Body of pancreas (tissue), 4 donors: Measurements from ENCODE around the gene PTPRD. TPM values are rescaled to one million over a fixed set of nuclear protein-coding genes. Genes with fewer than 3 reads are reported as not detected.

Experiments
- ATAC-seq: fragments of 150-250 bp; one replicate; pipeline ENCODE4 v1.9.1; 2016
- DNase-seq, 4 donors: peaks; one replicate each; pipeline ENCODE4 v3.0.0-alpha.2; 2019
- H3K27ac ChIP-seq, 4 donors: fragments of 200-600 bp; sonication (generic); 1 replicate in 3 of 4; 2 replicates in 1 of 4; pipeline versions ENCODE4 v1.5.1 to v1.6.1; 2016 to 2019; ENCODE audit warnings: mild to moderate bottlenecking in 1 of 4, mixed read lengths in 1 of 4, moderate library complexity in 1 of 4
- H3K27me3 ChIP-seq, 2 donors: fragments of 200-600 bp; sonication (generic); one replicate each; pipeline ENCODE4 v1.6.0; 2016; ENCODE audit warnings: mild to moderate bottlenecking in 1 of 2
- H3K36me3 ChIP-seq, 2 donors: fragments of 200-600 bp; sonication (generic); replicated peaks in 1 of 2; 2 replicates each; pipeline ENCODE4 v1.5.1; 2016; ENCODE audit warnings: low read depth in 2 of 2; ENCODE audit not compliant: insufficient read depth in 1 of 2
- H3K4me1 ChIP-seq: fragments of 200-600 bp; sonication (generic); one replicate; pipeline ENCODE4 v1.6.0; 2016
- H3K4me3 ChIP-seq, 2 donors: fragments of 200-600 bp; sonication (generic); 1 replicate in 1 of 2; 2 replicates in 1 of 2; pipeline ENCODE4 v1.5.1; 2016 to 2019
- H3K9me3 ChIP-seq, 3 donors: fragments of 200-600 bp; sonication (generic); 1 replicate in 2 of 3; 2 replicates in 1 of 3; pipeline ENCODE4 v1.5.1; 2016
- CTCF ChIP-seq, 7 experiments: fragments of 450-650 bp in 4 of 7; fragments of 200-600 bp in 3 of 7; sonication (generic) in 3 of 7; IDR thresholded peaks; one replicate each; pipeline ENCODE4 v1.5.1; 2016 to 2019; ENCODE audit warnings: antibody characterized with exemption in 7 of 7
- POLR2A ChIP-seq, 3 donors: fragments of 450-650 bp; IDR thresholded peaks; one replicate each; pipeline ENCODE4 v1.6.1; 2016; ENCODE audit warnings: antibody characterized with exemption in 3 of 3, mild to moderate bottlenecking in 2 of 3
- WGBS, 2 donors: methylation state at CpG; one replicate each; pipeline ENCODE4 v1.1.5; 2017; 5-methylcytosine and 5-hydroxymethylcytosine counted together
- intact Hi-C: fragments of 100-400 bp; cut with DNase I; formaldehyde crosslinking; loops from one replicate; pipeline ENCODE4 v1.15.1; 2023
- total RNA-seq, 2 donors: library from RNA; depleted of rRNA; stranded (reverse); fragments of >200 nt; gene quantifications; one replicate each; pipeline ENCODE4 v1.1.0, GENCODE V29; 2016

Gene PTPRD
- total RNA-seq, 2 donors from 2014 or later = 4.3 to 4.9 TPM

- intact Hi-C loops = no loop called here
- ATAC-seq (no peak), DNase-seq (no peak)
- Histone ChIP-seq H3K4me1 (no peaks in the 10 kb centered on the region), H3K36me3 (no peaks in the 10 kb centered on the region), H3K4me3 (no peak overlapping the region), H3K27me3 (no peaks in the 10 kb centered on the region), H3K9me3 (no peaks in the 10 kb centered on the region), H3K27ac (no peak overlapping the region)
- 88 to 90% methylated on average over 2 of the region's 2 CpGs for WGBS, 2 donors
- TF ChIP-seq CTCF (IDR thresholded peaks at IDR 0.05) (no peak), POLR2A (IDR thresholded peaks at IDR 0.05) (no peak)
These were observed 2120.8 kb downstream of the PTPRD start for GRCh38 chr9:8492024-8492423.

DNA sequence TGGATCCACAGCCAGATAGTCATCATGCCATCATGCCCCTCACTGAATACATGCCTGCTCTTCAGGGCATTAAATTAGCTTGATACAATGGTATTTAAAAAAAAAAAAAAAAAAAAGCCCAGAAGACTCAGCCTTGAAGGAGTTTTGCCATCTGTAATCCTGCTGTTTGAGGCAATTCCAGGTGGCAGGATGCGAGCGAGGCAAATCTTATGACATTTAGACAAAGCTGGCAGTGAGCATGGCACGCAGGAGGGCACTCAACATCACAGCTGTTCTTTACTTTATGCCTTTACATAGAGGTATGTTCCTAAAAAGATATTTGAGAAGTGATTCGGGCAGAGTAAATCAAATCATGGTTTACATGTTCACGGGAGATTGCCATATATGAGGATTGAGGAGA, 2121.2 kb downstream of the PTPRD start:
- no peak for TF ChIP-seq CTCF (IDR thresholded peaks at IDR 0.05)
- no peak for TF ChIP-seq POLR2A (IDR thresholded peaks at IDR 0.05)
- intact Hi-C loops = no loop called here
- Histone ChIP-seq H3K4me1 (no peaks in the 10 kb centered on the region), H3K27ac (no peak overlapping the region), H3K9me3 (no peaks in the 10 kb centered on the region), H3K36me3 (no peaks in the 10 kb centered on the region), H3K4me3 (no peak overlapping the region), H3K27me3 (no peaks in the 10 kb centered on the region)
- 86 to 90% methylated on average over 5 of the region's 5 CpGs for WGBS, 2 donors
- ATAC-seq = no peak
- no peak for DNase-seq

DNA sequence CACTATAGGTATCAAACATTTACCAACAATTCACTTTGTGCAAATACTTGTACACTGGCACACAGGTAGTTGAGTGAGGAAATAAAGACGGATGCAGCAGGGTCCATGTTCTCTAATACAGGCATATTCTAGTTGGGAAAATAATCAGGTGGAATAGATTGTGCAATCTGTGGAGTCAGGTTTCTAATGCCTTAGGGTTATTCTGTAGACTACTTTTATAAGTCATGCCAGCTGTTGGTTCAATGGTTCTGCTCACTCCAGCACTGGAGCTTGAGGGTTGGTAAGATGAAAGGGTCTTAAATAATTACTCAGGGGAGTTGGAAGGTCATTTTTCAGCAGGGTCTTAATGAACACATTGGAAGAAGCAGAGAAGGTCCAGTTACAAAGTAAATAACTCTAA, 2123.0 kb downstream of the PTPRD start:
- no peaks in the 10 kb centered on the region for H3K27me3 ChIP-seq
- no peaks in the 10 kb centered on the region for H3K9me3 ChIP-seq
- no peak for DNase-seq
- WGBS, 2 donors = 36 to 62% methylated on average over 1 of the region's 1 CpG
- H3K36me3 ChIP-seq = no peaks in the 10 kb centered on the region
- H3K4me1 ChIP-seq = no peaks in the 10 kb centered on the region
- intact Hi-C loops = no loop called here
- no peak for TF ChIP-seq POLR2A (IDR thresholded peaks at IDR 0.05)
- TF ChIP-seq CTCF (IDR thresholded peaks at IDR 0.05) = no peak
- peak; percentile 56 for ATAC-seq
- H3K4me3 ChIP-seq = no peak overlapping the region
- no peak overlapping the region for H3K27ac ChIP-seq

DNA sequence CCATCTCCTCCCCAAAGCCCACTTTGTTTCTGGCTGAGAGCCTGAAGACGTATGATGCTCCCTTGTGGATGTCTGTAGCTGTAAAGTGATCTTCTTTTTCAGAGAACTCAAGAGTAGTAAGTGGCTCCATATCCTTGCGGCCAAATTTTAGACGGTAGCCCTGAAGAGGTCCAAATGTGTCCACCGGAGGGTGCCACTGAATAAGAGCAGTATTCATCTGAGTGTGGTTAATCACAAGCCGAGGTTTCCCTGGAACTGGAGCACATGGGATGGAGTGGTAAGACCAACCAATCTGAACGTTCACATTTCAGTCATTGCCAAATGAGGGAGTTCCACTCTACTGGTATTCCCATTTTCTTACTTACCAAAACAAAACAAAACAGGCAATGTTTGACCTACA, 2126.7 kb downstream of the PTPRD start:
- Histone ChIP-seq H3K4me1 (no peaks in the 10 kb centered on the region), H3K9me3 (no peaks in the 10 kb centered on the region), H3K36me3 (no peaks in the 10 kb centered on the region), H3K4me3 (no peak overlapping the region), H3K27ac (no peak overlapping the region), H3K27me3 (no peaks in the 10 kb centered on the region)
- 54 to 65% methylated on average over 6 of the region's 6 CpGs for WGBS, 2 donors
- ATAC-seq (peak; percentile 27), DNase-seq (peak; percentile 14 to 29 (median 18))
- no peak for TF ChIP-seq POLR2A (IDR thresholded peaks at IDR 0.05)
- peak in 5 of 7 experiments; percentile 15 to 32 (median 24) for TF ChIP-seq CTCF (IDR thresholded peaks at IDR 0.05)
- intact Hi-C loops = no loop called here

GRCh38 chr9:8484597-8485191, 2128.1 kb downstream of the PTPRD start:
- no peak for TF ChIP-seq CTCF (IDR thresholded peaks at IDR 0.05)
- no peak for TF ChIP-seq POLR2A (IDR thresholded peaks at IDR 0.05)
- no peaks in the 10 kb centered on the region for H3K36me3 ChIP-seq
- no peak for ATAC-seq
- DNase-seq = no peak
- H3K27ac ChIP-seq = no peak overlapping the region
- no peak overlapping the region for H3K4me3 ChIP-seq
- 63 to 74% methylated on average over 3 of the region's 3 CpGs for WGBS, 2 donors
- H3K4me1 ChIP-seq = no peaks in the 10 kb centered on the region
- intact Hi-C loops = no loop called here
- no peaks in the 10 kb centered on the region for H3K9me3 ChIP-seq
- H3K27me3 ChIP-seq = no peaks in the 10 kb centered on the region
